T-helper 1 cell treated with Interleukin-12 subunit alpha and Interleukin-12 subunit beta and Interleukin-4 antibody, amounts not matched to agents 30 μg/mL and 1 μg/mL, for 36 hours (primary cell): ENCODE measurements around the gene LAMC1.

ENCODE experiments used
- H3K27ac Mint-ChIP-seq: one replicate; pipeline ENCODE4 v1.8.0; 2021; ENCODE audit warnings: mild to moderate bottlenecking, mixed read lengths
- H3K27me3 Mint-ChIP-seq: one replicate; pipeline ENCODE4 v1.8.0; 2021; ENCODE audit warnings: low read depth, mixed read lengths
- H3K36me3 Mint-ChIP-seq: one replicate; pipeline ENCODE4 v1.8.0; 2021; ENCODE audit warnings: low read depth, mixed read lengths
- H3K4me1 Mint-ChIP-seq: one replicate; pipeline ENCODE4 v1.8.0; 2021; ENCODE audit warnings: low read depth, mixed read lengths
- H3K4me3 Mint-ChIP-seq: one replicate; pipeline ENCODE4 v1.8.0; 2021; ENCODE audit warnings: mild to moderate bottlenecking, moderate library complexity, mixed read lengths
- H3K9me3 Mint-ChIP-seq: one replicate; pipeline ENCODE4 v1.8.0; 2021; ENCODE audit warnings: mixed read lengths

LAMC1 gene

GRCh38 chr1:183165456-183165855, 142.2 kb downstream of the LAMC1 start:
- Mint-ChIP-seq H3K27me3 (peaks cover 8% of the 10 kb centered on the region), H3K4me3 (no peak overlapping the region), H3K27ac (no peak overlapping the region), H3K36me3 (no peaks in the 10 kb centered on the region), H3K4me1 (no peaks in the 10 kb centered on the region), H3K9me3 (no peaks in the 10 kb centered on the region)

GRCh38 chr1:183166454-183166853, 143.2 kb downstream of the LAMC1 start:
- Mint-ChIP-seq H3K27ac (no peak overlapping the region), H3K4me3 (no peak overlapping the region), H3K4me1 (no peaks in the 10 kb centered on the region), H3K9me3 (no peaks in the 10 kb centered on the region), H3K36me3 (no peaks in the 10 kb centered on the region), H3K27me3 (peaks cover 9% of the 10 kb centered on the region)

GRCh38 chr1:183167676-183168075, 144.5 kb downstream of the LAMC1 start:
- H3K9me3 Mint-ChIP-seq: no peaks in the 10 kb centered on the region
- H3K4me3 Mint-ChIP-seq: no peak overlapping the region
- peaks cover 14% of the 10 kb centered on the region for H3K27me3 Mint-ChIP-seq
- no peaks in the 10 kb centered on the region for H3K36me3 Mint-ChIP-seq
- no peaks in the 10 kb centered on the region for H3K4me1 Mint-ChIP-seq
- no peak overlapping the region for H3K27ac Mint-ChIP-seq

GRCh38 chr1:183168308-183168707, 145.1 kb downstream of the LAMC1 start:
- Mint-ChIP-seq H3K4me3 (no peak overlapping the region), H3K4me1 (no peaks in the 10 kb centered on the region), H3K27ac (no peak overlapping the region), H3K9me3 (no peaks in the 10 kb centered on the region), H3K27me3 (peaks cover 14% of the 10 kb centered on the region), H3K36me3 (no peaks in the 10 kb centered on the region)

GRCh38 chr1:183173828-183174227, 150.6 kb downstream of the LAMC1 start:
- Mint-ChIP-seq H3K27ac (no peak overlapping the region), H3K4me3 (no peak overlapping the region), H3K4me1 (no peaks in the 10 kb centered on the region), H3K27me3 (peaks cover 24% of the 10 kb centered on the region), H3K36me3 (peaks cover 2% of the 10 kb centered on the region), H3K9me3 (no peaks in the 10 kb centered on the region)

- Mint-ChIP-seq H3K4me1 (peaks cover 6% of the 10 kb centered on the region), H3K4me3 (no peak overlapping the region), H3K36me3 (peaks cover 2% of the 10 kb centered on the region), H3K9me3 (no peaks in the 10 kb centered on the region), H3K27ac (no peak overlapping the region), H3K27me3 (peaks cover 20% of the 10 kb centered on the region)
Observed at GRCh38 chr1:183175631-183176030, 152.4 kb downstream of the LAMC1 start.

GRCh38 chr1:183178545-183178944, 155.3 kb downstream of the LAMC1 start:
- no peak overlapping the region for H3K4me3 Mint-ChIP-seq
- no peak overlapping the region for H3K27ac Mint-ChIP-seq
- peaks cover 11% of the 10 kb centered on the region for H3K4me1 Mint-ChIP-seq
- peaks cover 15% of the 10 kb centered on the region for H3K27me3 Mint-ChIP-seq
- no peaks in the 10 kb centered on the region for H3K9me3 Mint-ChIP-seq
- peaks cover 3% of the 10 kb centered on the region for H3K36me3 Mint-ChIP-seq

GRCh38 chr1:183179033-183179432, 155.8 kb downstream of the LAMC1 start:
- Mint-ChIP-seq H3K4me3 (no peak overlapping the region), H3K9me3 (no peaks in the 10 kb centered on the region), H3K27me3 (peaks cover 15% of the 10 kb centered on the region), H3K27ac (no peak overlapping the region), H3K4me1 (peaks cover 11% of the 10 kb centered on the region), H3K36me3 (peaks cover 3% of the 10 kb centered on the region)

- Mint-ChIP-seq H3K27me3 (peaks cover 5% of the 10 kb centered on the region), H3K4me3 (peak overlapping the region; percentile 23), H3K4me1 (peaks cover 11% of the 10 kb centered on the region), H3K27ac (peak overlapping the region; percentile 76), H3K9me3 (no peaks in the 10 kb centered on the region), H3K36me3 (peaks cover 1% of the 10 kb centered on the region)
Observed at GRCh38 chr1:183180218-183180617, 157.0 kb downstream of the LAMC1 start.

GRCh38 chr1:183180634-183181056, 157.4 kb downstream of the LAMC1 start:
- Mint-ChIP-seq H3K27me3 (peaks cover 6% of the 10 kb centered on the region), H3K27ac (peak overlapping the region; percentile 76), H3K4me3 (peak overlapping the region; percentile 28), H3K4me1 (peaks cover 11% of the 10 kb centered on the region), H3K36me3 (peaks cover 1% of the 10 kb centered on the region), H3K9me3 (no peaks in the 10 kb centered on the region)

GRCh38 chr1:183185941-183186490, 162.8 kb downstream of the LAMC1 start, which contains the start of gene LAMC2:
Gene LAMC2, plus strand, starts transcription at chr1:183186264. Its CDS starts 89 bp downstream, at chr1:183186353.
- Mint-ChIP-seq H3K9me3 (no peaks in the 10 kb centered on the region), H3K4me3 (peak within 1 kb of the TSS; percentile 49), H3K4me1 (peaks cover 3% of the 10 kb centered on the region), H3K36me3 (no peaks in the 10 kb centered on the region), H3K27me3 (peaks cover 42% of the 10 kb centered on the region), H3K27ac (no peak within 1 kb of the TSS)

- H3K9me3 Mint-ChIP-seq: no peaks in the 10 kb centered on the region
- H3K27ac Mint-ChIP-seq: no peak overlapping the region
- H3K36me3 Mint-ChIP-seq: no peaks in the 10 kb centered on the region
- H3K27me3 Mint-ChIP-seq: peaks cover 44% of the 10 kb centered on the region
- no peak overlapping the region for H3K4me3 Mint-ChIP-seq
- peaks cover 2% of the 10 kb centered on the region for H3K4me1 Mint-ChIP-seq
Observed at GRCh38 chr1:183186841-183187240, 163.6 kb downstream of the LAMC1 start.

- H3K4me1 Mint-ChIP-seq: peaks cover 2% of the 10 kb centered on the region
- H3K36me3 Mint-ChIP-seq: no peaks in the 10 kb centered on the region
- H3K27ac Mint-ChIP-seq: no peak overlapping the region
- H3K9me3 Mint-ChIP-seq: no peaks in the 10 kb centered on the region
- no peak overlapping the region for H3K4me3 Mint-ChIP-seq
- peaks cover 46% of the 10 kb centered on the region for H3K27me3 Mint-ChIP-seq
Observed at GRCh38 chr1:183188240-183188639, 165.0 kb downstream of the LAMC1 start.

GRCh38 chr1:183191833-183192232, 168.6 kb downstream of the LAMC1 start:
- Mint-ChIP-seq H3K9me3 (no peaks in the 10 kb centered on the region), H3K36me3 (no peaks in the 10 kb centered on the region), H3K4me1 (peaks cover 15% of the 10 kb centered on the region)

GRCh38 chr1:183193963-183194525, 170.8 kb downstream of the LAMC1 start:
- Mint-ChIP-seq H3K4me3 (no peak overlapping the region), H3K9me3 (no peaks in the 10 kb centered on the region), H3K36me3 (no peaks in the 10 kb centered on the region), H3K27me3 (peaks cover 36% of the 10 kb centered on the region), H3K27ac (no peak overlapping the region), H3K4me1 (peaks cover 15% of the 10 kb centered on the region)

More at GRCh38 chr1:183191833-183192232, 168.6 kb downstream of the LAMC1 start:
- Mint-ChIP-seq H3K27ac (no peak overlapping the region), H3K4me3 (no peak overlapping the region), H3K27me3 (peaks cover 42% of the 10 kb centered on the region)
